Erythroblast (primary cell): ENCODE data around the gene KHDRBS2.

Source experiments
- DNase-seq, 2 experiments: peaks; one replicate each; lab custom pipeline; 2025; lab: John Stamatoyannopoulos, UW
- GATA1 ChIP-seq: IDR thresholded peaks from 2 replicates; pipeline ENCODE4 v1.6.1; 2011; ENCODE audit warnings: low read depth, mild to moderate bottlenecking, control low read depth, low read length, moderate library complexity
- POLR2A ChIP-seq: IDR thresholded peaks from 2 replicates; pipeline ENCODE4 v1.6.1; 2011; ENCODE audit warnings: mild to moderate bottlenecking, low read length

KHDRBS2 gene

DNA sequence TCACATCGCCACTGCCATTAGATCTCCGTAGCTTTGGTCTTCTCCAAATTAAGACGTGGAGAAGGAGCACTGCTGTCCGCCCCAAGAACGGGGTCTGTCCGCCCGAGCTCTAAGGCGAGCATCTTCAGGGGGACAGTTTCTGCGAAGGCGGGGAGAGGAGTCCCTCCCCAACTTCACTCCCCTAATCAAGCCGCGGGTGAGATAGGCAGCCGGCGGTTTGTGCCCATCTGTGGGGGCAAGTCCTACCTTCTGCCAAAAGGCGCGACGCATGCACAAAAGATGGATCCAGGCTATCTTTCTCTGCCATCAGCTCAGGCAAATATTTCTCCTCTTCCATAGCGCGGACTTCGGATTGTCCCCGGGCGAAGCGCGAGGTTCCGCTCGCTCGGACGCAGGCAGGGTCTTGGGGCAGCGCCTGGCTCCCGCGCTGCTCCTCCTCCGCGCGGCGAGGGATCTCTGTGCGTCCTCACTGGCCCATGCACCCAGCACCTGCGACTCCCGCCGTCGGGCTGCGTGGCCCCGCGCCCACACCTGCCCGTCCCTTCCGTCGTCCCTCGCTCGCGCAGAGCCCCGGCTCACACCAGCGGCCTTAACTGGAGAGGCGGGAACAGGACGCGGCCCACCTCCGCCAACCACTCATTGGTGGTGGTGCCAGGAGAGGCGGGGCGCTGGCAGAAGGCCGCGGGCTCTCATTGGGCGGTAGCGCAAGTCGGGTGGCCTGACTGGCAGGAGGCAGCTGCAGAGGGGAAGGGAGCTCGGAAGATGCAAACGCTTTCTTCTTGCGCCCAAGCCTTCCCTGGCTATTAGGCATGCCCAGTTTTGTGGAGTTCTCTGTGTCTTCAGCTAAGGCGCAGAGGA, at the start of gene KHDRBS2:
KHDRBS2 (minus strand) TSS at position 614 of the 858 bp plus-strand sequence.
- peak; percentile 59 to 62 for DNase-seq
- no peak for TF ChIP-seq POLR2A
- TF ChIP-seq GATA1: no peak

DNA sequence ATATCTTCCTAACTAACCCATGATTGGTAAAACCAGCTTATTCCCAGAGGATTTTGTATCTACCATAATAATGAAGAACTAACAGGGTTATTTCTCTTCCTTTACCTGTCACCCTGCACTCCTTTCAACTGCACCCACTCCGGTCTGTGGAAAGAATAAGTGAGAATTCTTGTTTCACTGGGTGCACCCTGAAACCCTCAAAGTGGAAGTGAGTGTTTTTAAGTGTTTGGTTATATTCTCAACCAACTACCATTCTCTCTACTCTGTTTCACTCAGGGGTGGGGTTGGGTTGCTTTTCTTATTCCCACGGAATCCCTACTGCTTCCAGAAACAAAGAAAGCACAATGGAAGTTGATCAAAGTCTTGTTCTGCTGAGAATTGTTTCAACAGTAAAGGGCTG, 42.6 kb upstream of the KHDRBS2 start:
- TF ChIP-seq POLR2A: no peak
- TF ChIP-seq GATA1: no peak

DNA sequence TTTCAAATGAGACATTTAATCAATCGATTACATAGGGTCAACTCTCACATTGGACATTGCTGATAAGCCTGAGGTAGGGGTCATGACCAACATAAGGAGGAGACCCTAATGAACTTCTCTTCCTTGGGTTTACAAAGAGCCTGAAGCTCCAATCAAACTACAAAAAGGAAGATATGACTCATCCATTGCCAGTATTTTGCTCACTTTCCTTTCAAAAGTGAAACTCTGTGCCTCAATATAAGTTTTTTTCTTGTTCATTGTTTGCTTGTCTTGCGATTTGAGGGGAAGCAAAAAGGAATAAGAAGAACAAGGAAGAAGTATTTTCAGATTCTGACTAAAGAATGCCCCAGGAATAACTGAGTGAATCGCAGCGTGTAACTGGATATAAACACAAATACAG, 38.8 kb upstream of the KHDRBS2 start:
- DNase-seq: no peak
- TF ChIP-seq POLR2A (no peak), GATA1 (no peak)

More for the DNA sequence above, 42.6 kb upstream of the KHDRBS2 start:
- DNase-seq: no peak

DNA sequence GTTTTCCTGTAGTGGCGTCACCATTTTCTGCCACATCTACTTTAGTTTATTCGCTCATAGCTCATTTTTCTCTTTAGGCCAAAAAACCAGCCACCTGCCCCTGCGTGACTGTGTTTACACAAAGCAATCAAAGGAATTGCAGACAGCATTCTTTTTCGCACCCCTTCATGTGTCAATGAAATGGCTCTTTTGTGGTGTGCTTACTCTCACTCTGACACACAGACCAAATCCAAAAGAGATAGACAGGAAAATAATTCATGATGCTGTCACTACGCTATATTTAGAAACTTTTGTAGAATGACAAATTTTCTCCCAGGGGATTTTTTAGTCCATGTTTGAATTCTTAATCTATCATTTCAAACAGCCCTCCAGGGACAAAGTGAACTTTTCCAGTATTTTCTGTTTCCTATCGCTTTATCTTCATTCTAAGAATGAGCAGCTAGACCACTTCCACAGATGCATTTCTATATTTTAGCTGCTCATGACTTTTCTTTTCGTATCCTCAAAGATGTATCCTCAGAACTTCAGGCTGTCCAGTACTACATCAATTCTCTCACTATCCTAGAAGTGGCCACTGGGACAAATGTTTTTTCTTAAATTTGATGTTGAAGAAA, 37.9 kb upstream of the KHDRBS2 start:
- no peak for TF ChIP-seq GATA1
- TF ChIP-seq POLR2A: no peak
- no peak for DNase-seq

DNA sequence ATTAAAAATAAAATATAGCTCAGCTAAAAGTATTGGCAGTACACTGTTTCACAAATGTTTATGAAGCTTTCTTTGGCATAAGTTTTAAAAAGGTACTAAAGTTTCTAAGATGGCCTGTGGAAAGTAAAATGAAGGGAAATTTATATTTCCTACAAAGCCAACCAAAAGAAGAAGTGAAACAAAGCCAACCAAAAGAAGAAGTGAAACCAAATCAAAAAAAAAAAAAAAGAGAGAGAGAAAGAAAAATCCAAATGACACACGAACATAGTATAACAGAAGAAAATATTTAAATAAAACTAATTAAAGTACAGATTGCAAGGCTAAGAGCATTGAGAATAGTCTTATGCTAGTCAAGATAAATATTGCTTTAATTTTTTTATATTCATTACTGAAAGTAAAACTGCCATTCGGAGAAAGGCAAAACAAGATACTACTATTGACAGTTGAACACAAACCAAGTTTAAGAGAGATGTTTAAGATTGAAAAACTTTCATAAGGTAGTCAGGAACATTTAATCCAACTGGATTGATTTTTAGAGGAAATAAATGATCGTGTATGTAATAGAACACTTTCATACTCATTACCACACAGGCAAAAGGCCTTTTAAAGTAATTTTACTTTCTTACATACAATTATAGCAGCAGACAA, 12.8 kb upstream of the KHDRBS2 start:
- TF ChIP-seq GATA1 (no peak), POLR2A (no peak)
- DNase-seq: no peak

DNA sequence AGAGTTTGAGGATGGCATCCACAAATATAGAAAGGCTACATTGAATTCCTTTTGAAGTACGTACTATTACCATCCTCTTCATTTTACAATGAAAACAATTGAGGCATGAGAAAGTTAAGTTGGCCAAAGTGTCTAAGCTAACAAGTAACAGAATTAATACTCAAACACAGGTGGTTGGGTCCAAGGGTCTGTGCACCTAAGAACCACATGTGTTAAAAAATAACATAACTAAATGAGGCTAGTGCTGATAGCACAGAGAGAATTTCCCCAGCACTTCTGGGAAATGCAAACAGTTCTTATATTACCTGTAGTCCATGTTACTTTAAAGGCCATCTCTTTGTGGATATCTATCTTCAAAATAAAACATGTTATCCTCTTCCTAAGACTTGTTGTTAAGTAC, 10.5 kb upstream of the KHDRBS2 start:
- no peak for DNase-seq
- TF ChIP-seq POLR2A (no peak), GATA1 (no peak)

DNA sequence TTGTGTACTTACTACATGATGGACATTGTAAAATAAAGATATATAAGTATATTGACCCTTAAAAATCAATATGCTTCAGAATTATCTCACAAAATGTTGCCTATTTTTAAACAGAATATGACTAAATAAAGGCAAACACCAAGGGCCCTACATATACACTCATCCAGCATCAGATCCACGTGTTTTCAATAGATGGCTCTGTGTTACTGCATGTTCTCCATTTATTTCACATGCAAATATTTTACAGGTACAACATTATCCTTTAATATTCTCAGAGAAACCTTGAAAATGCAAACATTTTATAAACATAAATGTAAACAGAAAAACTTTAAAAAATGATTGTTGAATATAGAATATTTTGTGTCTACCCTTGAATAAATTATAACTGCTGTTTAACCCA, 2.9 kb upstream of the KHDRBS2 start:
- DNase-seq: no peak
- TF ChIP-seq GATA1 (no peak), POLR2A (no peak)

DNA sequence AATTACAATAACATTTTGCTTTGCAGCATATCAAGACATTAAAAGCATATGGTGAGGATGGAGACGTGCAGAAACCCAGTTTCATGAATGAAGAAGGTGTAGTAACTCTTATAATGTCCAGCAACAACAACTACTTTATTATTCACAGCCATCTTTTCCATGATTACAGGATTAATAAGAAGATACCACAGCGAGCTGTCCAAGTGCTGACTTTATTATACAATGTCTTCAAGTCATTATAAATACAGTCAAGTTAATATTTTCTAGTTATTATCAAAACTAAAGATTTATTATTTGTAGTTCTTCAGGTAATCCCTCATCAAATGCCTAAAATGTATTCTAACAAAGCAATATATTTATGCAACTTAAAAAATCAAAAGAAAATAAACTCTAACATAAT, 2.5 kb upstream of the KHDRBS2 start:
- DNase-seq: no peak
- TF ChIP-seq GATA1 (no peak), POLR2A (no peak)

DNA sequence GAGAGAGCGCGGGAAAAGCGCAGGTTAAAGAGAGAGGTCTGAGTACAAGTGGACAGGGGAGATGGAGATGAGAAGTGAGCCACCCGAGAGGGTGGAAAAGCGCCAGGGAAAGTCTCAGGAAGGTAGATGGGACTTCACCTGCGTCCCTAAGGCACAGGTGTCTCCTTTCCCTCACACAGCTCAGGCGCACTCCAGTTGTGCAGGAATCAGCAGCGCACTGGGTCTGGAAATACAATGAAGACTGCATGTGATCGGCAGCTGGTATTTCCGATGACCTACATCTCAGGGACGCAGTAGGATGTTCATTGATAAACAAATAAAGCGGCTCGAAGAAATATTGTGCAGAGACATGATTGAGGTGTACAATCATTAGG, 432 bp upstream of the KHDRBS2 start:
- TF ChIP-seq GATA1 (no peak), POLR2A (no peak)
- peak in 1 of 2 experiments; percentile 3 for DNase-seq

DNA sequence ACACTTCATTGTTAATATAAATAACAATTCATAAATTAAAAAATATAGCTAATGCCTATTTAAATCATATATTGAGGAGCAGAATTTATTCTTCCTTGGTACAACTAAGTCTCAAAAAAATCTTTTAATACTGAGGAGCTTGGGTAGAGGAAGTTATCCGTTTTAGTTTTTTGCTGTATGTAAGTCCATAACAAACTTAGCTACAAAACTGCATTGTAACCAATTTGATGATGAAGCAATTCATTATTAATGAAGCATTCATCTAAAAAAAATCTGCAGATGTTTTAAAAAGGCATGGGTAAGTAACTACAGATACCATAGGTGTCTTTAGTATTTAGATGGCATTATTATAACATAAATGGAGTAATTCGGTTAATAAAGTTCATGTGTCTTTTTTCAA, 1.3 kb downstream of the KHDRBS2 start:
- DNase-seq: no peak
- no peak for TF ChIP-seq GATA1
- no peak for TF ChIP-seq POLR2A

DNA sequence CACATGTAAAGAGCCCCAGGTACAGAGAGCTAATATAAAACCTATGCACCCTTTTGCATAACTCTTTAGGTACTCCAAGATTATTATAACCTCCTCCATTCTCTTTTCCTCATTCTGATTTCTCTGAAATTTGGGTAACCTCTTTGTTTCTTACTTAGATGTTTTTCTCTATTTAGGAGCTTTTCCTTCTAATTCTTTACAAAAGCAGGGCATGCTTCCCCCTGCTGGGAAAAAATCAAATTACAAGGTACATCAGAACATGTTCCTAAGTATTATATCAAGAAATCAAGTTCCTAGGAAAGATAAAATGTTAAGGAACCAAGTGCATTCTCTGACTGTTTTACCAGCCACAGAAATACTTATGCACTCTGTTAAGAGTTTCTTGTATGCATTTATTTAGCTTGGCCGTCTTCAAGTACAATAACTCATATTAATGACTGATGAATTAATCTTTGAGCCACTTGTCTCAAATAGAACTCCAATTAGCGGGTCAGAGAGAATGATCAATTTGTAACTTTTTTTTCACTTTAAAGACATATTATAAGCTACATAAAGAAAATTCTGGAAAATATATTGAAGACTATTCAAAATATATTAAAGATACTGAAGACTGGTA, 2.1 kb downstream of the KHDRBS2 start:
- TF ChIP-seq GATA1 (no peak), POLR2A (no peak)
- peak; percentile 5 to 49 for DNase-seq

DNA sequence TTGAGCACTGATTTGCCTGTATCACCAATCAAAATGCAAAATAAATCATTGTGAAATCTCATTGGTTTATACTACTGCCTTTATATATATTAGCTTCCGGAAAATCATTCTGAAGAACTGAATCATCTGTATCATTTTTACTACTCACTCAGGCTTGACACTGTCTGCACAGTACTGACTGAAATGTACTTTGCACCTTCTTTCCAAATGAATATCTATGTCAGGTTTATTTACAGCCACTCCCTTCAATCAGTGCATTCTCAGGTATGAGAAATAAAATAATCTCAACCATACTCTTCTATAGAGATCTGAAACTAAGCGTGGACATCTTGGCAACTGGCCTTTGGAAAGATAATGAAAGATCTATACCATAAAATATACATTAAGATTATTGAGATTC, 2.7 kb downstream of the KHDRBS2 start:
- DNase-seq: no peak
- TF ChIP-seq POLR2A (no peak), GATA1 (no peak)

DNA sequence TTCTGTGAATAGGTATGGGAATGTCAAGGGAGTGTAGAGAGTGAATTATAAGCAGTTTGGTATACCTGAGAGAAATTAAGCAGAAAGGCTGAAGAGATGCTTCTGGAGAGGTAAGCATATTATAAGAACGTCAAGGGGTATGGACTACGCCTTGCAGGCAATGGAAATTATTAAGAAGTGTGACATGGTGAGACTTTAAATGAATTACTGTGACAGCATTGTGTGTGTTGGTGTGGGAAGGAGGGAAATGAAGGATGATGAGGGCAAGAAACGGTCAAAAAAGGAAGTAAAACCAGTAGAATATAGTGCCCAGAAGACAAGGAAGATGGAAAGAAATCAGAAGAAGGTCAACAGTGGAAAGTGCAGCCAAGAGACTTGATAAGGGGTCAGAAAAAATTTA, 5.9 kb downstream of the KHDRBS2 start:
- no peak for DNase-seq
- TF ChIP-seq POLR2A: no peak

DNA sequence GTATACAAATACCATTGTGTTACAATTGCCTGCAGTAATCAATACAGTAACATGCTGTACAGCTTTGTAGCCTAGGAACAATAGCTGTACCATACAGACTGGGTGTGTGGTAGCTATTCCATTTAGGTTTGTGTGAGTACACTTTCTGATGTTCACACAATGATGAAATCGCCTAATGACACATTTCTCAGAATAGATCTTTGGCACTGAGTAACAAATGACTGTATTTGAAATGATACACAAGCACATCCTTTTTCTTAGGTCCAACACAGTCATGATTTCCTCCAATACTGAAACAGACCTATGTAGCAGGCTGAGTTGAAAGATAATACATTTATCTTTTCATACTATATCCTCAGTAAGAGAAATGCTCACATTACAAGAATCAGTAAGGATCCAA, 13.9 kb downstream of the KHDRBS2 start:
- TF ChIP-seq POLR2A (no peak), GATA1 (no peak)
- no peak for DNase-seq
